CD14-positive monocyte (primary cell): ENCODE measurements around the gene PROM2. TPM values are rescaled to one million over a fixed set of nuclear protein-coding genes. Genes with fewer than 3 reads are reported as not detected.
A peak's percentile ranks its signal among the peaks of the same experiment; 100 is the strongest.

Experiments used
- DNase-seq, 3 donors: peaks; one replicate each; pipeline ENCODE4 v3.0.0-alpha.2; 2011 to 2022
- H2AFZ ChIP-seq: 2 replicates; pipeline ENCODE4 v1.6.0; 2012; ENCODE audit warnings: mild to moderate bottlenecking, low read depth, low read length, inconsistent platforms; ENCODE audit not compliant: insufficient read depth, poor library complexity, severe bottlenecking
- H3K27ac ChIP-seq, 2 donors: 1 replicate in 1 of 2; 2 replicates in 1 of 2; pipeline ENCODE4 v1.5.1; 2012 to 2013; ENCODE audit warnings: low read length in 2 of 2, control low read depth in 1 of 2, inconsistent platforms in 1 of 2, low read depth in 1 of 2, mild to moderate bottlenecking in 1 of 2
- H3K27me3 ChIP-seq, 2 donors: one replicate each; pipeline versions ENCODE4 v1.6.0 to v1.6.1; 2011 to 2013; ENCODE audit warnings: low read length in 2 of 2; ENCODE audit not compliant: control insufficient read depth in 2 of 2, insufficient read depth in 2 of 2
- H3K36me3 ChIP-seq, 2 donors: replicated peaks in 1 of 2; 1 replicate in 1 of 2; 2 replicates in 1 of 2; pipeline versions ENCODE4 v1.5.1 to v1.6.1; 2012 to 2013; ENCODE audit warnings: low read length in 2 of 2, control low read depth in 1 of 2, inconsistent platforms in 1 of 2, mild to moderate bottlenecking in 1 of 2; ENCODE audit not compliant: insufficient read depth in 2 of 2, control insufficient read depth in 1 of 2
- H3K4me1 ChIP-seq, 2 donors: 1 replicate in 1 of 2; 2 replicates in 1 of 2; pipeline versions ENCODE4 v1.5.1 to v1.6.1; 2012 to 2013; ENCODE audit warnings: low read length in 2 of 2, control low read depth in 1 of 2, inconsistent platforms in 1 of 2, mild to moderate bottlenecking in 1 of 2, moderate library complexity in 1 of 2; ENCODE audit not compliant: insufficient read depth in 2 of 2, control insufficient read depth in 1 of 2
- H3K4me2 ChIP-seq: replicated peaks from 2 replicates; pipeline ENCODE3; 2012; ENCODE audit warnings: low read length, moderate library complexity, mild to moderate bottlenecking; ENCODE audit not compliant: poor library complexity, severe bottlenecking; ENCODE audit errors: extremely low read depth
- H3K4me3 ChIP-seq, 3 experiments: fragments of 200-600 bp in 1 of 3; sonication (generic) in 1 of 3; replicated peaks in 1 of 3; 1 replicate in 2 of 3; 2 replicates in 1 of 3; pipeline ENCODE4 v1.5.1; 2011 to 2013; ENCODE audit warnings: low read length in 3 of 3, mild to moderate bottlenecking in 3 of 3, control low read depth in 2 of 3, low read depth in 2 of 3, inconsistent platforms in 1 of 3, moderate library complexity in 1 of 3
- H3K79me2 ChIP-seq: 2 replicates; pipeline ENCODE4 v1.6.0; 2012; ENCODE audit warnings: mild to moderate bottlenecking, control low read depth, inconsistent platforms, low read length, moderate library complexity; ENCODE audit not compliant: insufficient read depth
- H3K9ac ChIP-seq: 2 replicates; pipeline ENCODE4 v1.6.0; 2017; ENCODE audit warnings: low read length, mild to moderate bottlenecking; ENCODE audit not compliant: insufficient read depth, poor library complexity, severe bottlenecking
- H3K9me3 ChIP-seq, 2 donors: replicated peaks in 1 of 2; 1 replicate in 1 of 2; 2 replicates in 1 of 2; pipeline versions ENCODE4 v1.5.1 to v1.6.1; 2012 to 2013; ENCODE audit warnings: low read length in 2 of 2, control low read depth in 1 of 2; ENCODE audit not compliant: control insufficient read depth in 1 of 2, insufficient read depth in 1 of 2
- H4K20me1 ChIP-seq: 2 replicates; pipeline ENCODE4 v1.6.0; 2012; ENCODE audit warnings: mild to moderate bottlenecking, low read length, control low read depth, moderate library complexity; ENCODE audit not compliant: insufficient read depth
- H3K27ac Mint-ChIP-seq, 7 donors: one replicate each; pipeline ENCODE4 v1.8.0; 2020; ENCODE audit warnings: mild to moderate bottlenecking in 7 of 7, mixed read lengths in 7 of 7, moderate library complexity in 6 of 7, inconsistent platforms in 2 of 7
- H3K27me3 Mint-ChIP-seq, 3 donors: one replicate each; pipeline ENCODE4 v1.8.0; 2021 to 2022; ENCODE audit warnings: low read depth in 3 of 3, mild to moderate bottlenecking in 3 of 3, mixed read lengths in 3 of 3, moderate library complexity in 3 of 3, inconsistent platforms in 1 of 3
- H3K36me3 Mint-ChIP-seq, 2 donors: one replicate each; pipeline ENCODE4 v1.8.0; 2020; ENCODE audit warnings: mixed read lengths in 2 of 2, inconsistent platforms in 1 of 2, mild to moderate bottlenecking in 1 of 2
- H3K4me1 Mint-ChIP-seq: one replicate; pipeline ENCODE4 v1.8.0; 2020; ENCODE audit warnings: mild to moderate bottlenecking, mixed read lengths
- H3K4me3 Mint-ChIP-seq, 2 donors: one replicate each; pipeline ENCODE4 v1.8.0; 2020; ENCODE audit warnings: mild to moderate bottlenecking in 2 of 2, mixed read lengths in 2 of 2, moderate library complexity in 1 of 2
- H3K9me3 Mint-ChIP-seq, 7 donors: one replicate each; pipeline ENCODE4 v1.8.0; 2020 to 2022; ENCODE audit warnings: mixed read lengths in 7 of 7, mild to moderate bottlenecking in 6 of 7, moderate library complexity in 6 of 7, inconsistent platforms in 2 of 7
- CTCF ChIP-seq: fragments of 200-600 bp; IDR thresholded peaks from one replicate; pipeline ENCODE4 v1.8.0; 2022; ENCODE audit warnings: antibody characterized with exemption, mild to moderate bottlenecking
- WGBS: methylation state at CpG from one replicate; pipeline ENCODE4 v1.1.5; 2013; ENCODE audit warnings: missing lambda C conversion rate; ENCODE audit not compliant: insufficient coverage; 5-methylcytosine and 5-hydroxymethylcytosine counted together
- intact Hi-C, 2 donors: fragments of 100-400 bp; cut with micrococcal nuclease; formaldehyde crosslinking; loops; one replicate each; pipeline versions ENCODE4 v1.15.0 to v1.15.1; 2023
- polyA plus RNA-seq, 3 donors: library from polyadenylated mRNA; depleted of rRNA in 1 of 3; unstranded in 2 of 3; stranded (reverse) in 1 of 3; fragments of 300-500 nt in 2 of 3; fragments of >200 nt in 1 of 3; fragmentation: Illumina TruSeq in 2 of 3; gene quantifications; 1 replicate in 2 of 3; 2 replicates in 1 of 3; pipeline ENCODE4 v1.2.3, GENCODE V29; 2012 to 2021

PROM2 gene
- polyA plus RNA-seq, 3 donors: 0.41 TPM; not detected in 2

- no peaks in the 10 kb centered on the region for H3K27me3 ChIP-seq
- Mint-ChIP-seq H3K4me3 (no peak overlapping the region), H3K27me3 (peaks cover 1 to 4% (median 2%) of the 10 kb centered on the region in 3 donors), H3K36me3 (no peaks in the 10 kb centered on the region), H3K4me1 (no peaks in the 10 kb centered on the region), H3K27ac (peak overlapping the region in 1 of 7 donors; percentile 48), H3K9me3 (peaks cover 1 to 9% (median 4%) of the 10 kb centered on the region in 7 donors)
- no peak for TF ChIP-seq CTCF
- H3K4me2 ChIP-seq: no peak overlapping the region
- no peaks in the 10 kb centered on the region for H3K4me1 ChIP-seq
- no peak for DNase-seq
- H3K27ac ChIP-seq: no peak overlapping the region
- peaks cover 0 to 3% of the 10 kb centered on the region in 2 donors for H3K9me3 ChIP-seq
- no peak overlapping the region for H3K9ac ChIP-seq
- no peak overlapping the region for H2AFZ ChIP-seq
- no peaks in the 10 kb centered on the region for H3K36me3 ChIP-seq
- H4K20me1 ChIP-seq: no peaks in the 10 kb centered on the region
- WGBS: 65% methylated on average over 4 of the region's 4 CpGs
- no peaks in the 10 kb centered on the region for H3K79me2 ChIP-seq
- intact Hi-C loops: no loop called here
- H3K4me3 ChIP-seq: no peak overlapping the region
Observed at GRCh38 chr2:95285542-95285932, 11.3 kb downstream of the PROM2 start.

GRCh38 chr2:95287336-95287735 lies 13.1 kb downstream of the PROM2 start:
- intact Hi-C loops: no loop called here
- H2AFZ ChIP-seq: no peak overlapping the region
- H3K27ac ChIP-seq: no peak overlapping the region
- H3K9ac ChIP-seq: no peak overlapping the region
- H3K27me3 ChIP-seq: no peaks in the 10 kb centered on the region
- Mint-ChIP-seq H3K4me1 (no peaks in the 10 kb centered on the region), H3K9me3 (peaks cover 8 to 19% (median 16%) of the 10 kb centered on the region in 7 donors), H3K27ac (peak overlapping the region in 1 of 7 donors; percentile 13), H3K4me3 (no peak overlapping the region), H3K36me3 (no peaks in the 10 kb centered on the region), H3K27me3 (peaks cover 1 to 2% (median 2%) of the 10 kb centered on the region in 3 donors)
- no peak overlapping the region for H3K4me2 ChIP-seq
- H3K9me3 ChIP-seq: peaks cover 0 to 16% of the 10 kb centered on the region in 2 donors
- WGBS: no CpG with 5 or more reads among the region's 8 CpGs
- H3K79me2 ChIP-seq: no peaks in the 10 kb centered on the region
- no peak overlapping the region for H3K4me3 ChIP-seq
- no peaks in the 10 kb centered on the region for H3K4me1 ChIP-seq
- H4K20me1 ChIP-seq: no peaks in the 10 kb centered on the region
- no peaks in the 10 kb centered on the region for H3K36me3 ChIP-seq
- DNase-seq: no peak
- TF ChIP-seq CTCF: no peak
